Endothelial cell of umbilical vein (primary cell): ENCODE results near the gene TMPRSS4. TPM values are rescaled to one million over a fixed set of nuclear protein-coding genes. Genes with fewer than 3 reads are reported as not detected.

ENCODE experiments used
- BruUV-seq: library from RNA; stranded (reverse); fragments of 400-500 nt; replicated peaks from 2 replicates; lab custom pipeline; 2021; lab: Mats Ljungman, UMichigan
- CTCF ChIA-PET: fragments of 300-600, 350-600 bp; sonication (Branson Sonifier 250); formaldehyde crosslinking; loops from one replicate; lab custom pipeline; 2021; ENCODE audit warnings: antibody characterized with exemption, inconsistent platforms; lab: Charles Lee
- POLR2A ChIA-PET: fragments of 300-600, 350-600 bp; sonication (Branson Sonifier 250); formaldehyde crosslinking; loops from one replicate; lab custom pipeline; 2021; ENCODE audit warnings: antibody characterized with exemption, inconsistent platforms; lab: Charles Lee
- DNase-seq: peaks from one replicate; pipeline ENCODE4 v3.0.0-alpha.2; 2011; ENCODE audit warnings: low read depth, low spot score
- FAIRE-seq: peaks from 2 replicates; lab custom pipeline; 2011; peaks lifted over from hg19 to GRCh38; lab: Jason Lieb, UNC
- H2AFZ ChIP-seq: 2 replicates; pipeline ENCODE4 v1.6.0; 2012; ENCODE audit warnings: low read depth, low read length, control low read depth, inconsistent platforms
- H3K27ac ChIP-seq: 2 replicates; pipeline ENCODE4 v1.5.1; 2011; ENCODE audit warnings: low read depth, mild to moderate bottlenecking, control low read depth, low read length, moderate library complexity; ENCODE audit not compliant: insufficient read depth
- H3K27me3 ChIP-seq, 2 experiments: 2 replicates each; pipeline versions ENCODE4 v1.6.0 to v1.6.1; 2011; ENCODE audit warnings: low read length in 2 of 2, mixed read lengths in 1 of 2; ENCODE audit not compliant: control insufficient read depth in 2 of 2, insufficient read depth in 2 of 2
- H3K36me3 ChIP-seq, 2 experiments: 2 replicates in 1 of 2; 3 replicates in 1 of 2; pipeline ENCODE4 v1.5.1; 2011; ENCODE audit warnings: low read length in 2 of 2, mild to moderate bottlenecking in 1 of 2, moderate library complexity in 1 of 2; ENCODE audit not compliant: control insufficient read depth in 2 of 2, insufficient read depth in 2 of 2; ENCODE audit errors: extremely low read depth in 1 of 2
- H3K4me1 ChIP-seq: 3 replicates; pipeline ENCODE4 v1.5.1; 2011; ENCODE audit warnings: mild to moderate bottlenecking, low read length; ENCODE audit not compliant: control insufficient read depth, insufficient read depth; ENCODE audit errors: extremely low read depth
- H3K4me2 ChIP-seq: 2 replicates; pipeline ENCODE4 v1.6.1; 2011; ENCODE audit warnings: low read length, control low read depth, mixed read lengths; ENCODE audit not compliant: insufficient read depth
- H3K4me3 ChIP-seq, 3 experiments: fragments of 200-600 bp in 1 of 3; sonication (generic), shearing (Covaris generic) in 1 of 3; replicated peaks in 1 of 3; 2 replicates each; pipeline ENCODE4 v1.5.1; 2011 to 2016; ENCODE audit warnings: control low read depth in 3 of 3, low read length in 3 of 3, mild to moderate bottlenecking in 2 of 3, inconsistent platforms in 1 of 3, low read depth in 1 of 3, moderate library complexity in 1 of 3; ENCODE audit not compliant: insufficient read depth in 1 of 3
- H3K79me2 ChIP-seq: 2 replicates; pipeline ENCODE4 v1.6.0; 2012; ENCODE audit warnings: low read length, inconsistent platforms; ENCODE audit not compliant: control insufficient read depth, insufficient read depth
- H3K9ac ChIP-seq: replicated peaks from 2 replicates; pipeline ENCODE3; 2011; ENCODE audit warnings: low read length, control low read depth; ENCODE audit not compliant: insufficient read depth; ENCODE audit errors: extremely low read depth
- H3K9me1 ChIP-seq: replicated peaks from 3 replicates; pipeline ENCODE4 v1.6.0; 2011; ENCODE audit warnings: mild to moderate bottlenecking, low read length; ENCODE audit not compliant: control insufficient read depth, insufficient read depth; ENCODE audit errors: extremely low read depth
- H3K9me3 ChIP-seq: replicated peaks from 2 replicates; pipeline ENCODE4 v1.5.1; 2012; ENCODE audit warnings: low read length, inconsistent platforms; ENCODE audit not compliant: control insufficient read depth, insufficient read depth
- H4K20me1 ChIP-seq: replicated peaks from 2 replicates; pipeline ENCODE3; 2011; ENCODE audit warnings: mild to moderate bottlenecking, low read length; ENCODE audit not compliant: control insufficient read depth, insufficient read depth; ENCODE audit errors: extremely low read depth
- CTCF ChIP-seq, 2 donors: IDR thresholded peaks; 1 replicate in 1 of 2; 2 replicates in 1 of 2; pipeline ENCODE4 v1.5.1; 2011; ENCODE audit warnings: low read length in 2 of 2, mild to moderate bottlenecking in 2 of 2, moderate library complexity in 2 of 2, control low read depth in 1 of 2, inconsistent platforms in 1 of 2, low read depth in 1 of 2; ENCODE audit not compliant: insufficient read depth in 1 of 2; ENCODE audit errors: extremely low read depth in 1 of 2
- EZH2 ChIP-seq: IDR thresholded peaks from 2 replicates; pipeline ENCODE4 v1.6.1; 2012; ENCODE audit warnings: borderline replicate concordance, low read depth, mild to moderate bottlenecking, moderate library complexity, low read length, inconsistent platforms; ENCODE audit not compliant: severe bottlenecking
- FOS ChIP-seq: IDR thresholded peaks from 2 replicates; pipeline ENCODE4 v1.6.1; 2011; ENCODE audit warnings: mild to moderate bottlenecking, low read length, moderate library complexity, borderline replicate concordance; ENCODE audit not compliant: insufficient read depth
- GATA2 ChIP-seq: IDR thresholded peaks from 2 replicates; pipeline ENCODE4 v1.7.0; 2011; ENCODE audit warnings: low read depth, mild to moderate bottlenecking, moderate library complexity, mixed read lengths, low read length; ENCODE audit not compliant: insufficient read length, insufficient read depth
- JUN ChIP-seq: IDR thresholded peaks from 2 replicates; pipeline ENCODE4 v1.6.1; 2011; ENCODE audit warnings: borderline replicate concordance, low read depth; ENCODE audit not compliant: insufficient read length, insufficient read depth
- MAX ChIP-seq: IDR thresholded peaks from 2 replicates; pipeline ENCODE4 v1.6.1; 2011; ENCODE audit not compliant: insufficient read depth, insufficient read length
- MYC ChIP-seq: IDR thresholded peaks from one replicate; pipeline ENCODE4 v1.6.1; 2011; ENCODE audit warnings: mild to moderate bottlenecking, low read depth, low read length
- POLR2A ChIP-seq: IDR thresholded peaks from 2 replicates; pipeline ENCODE4 v1.6.1; 2012; ENCODE audit warnings: low read depth, mild to moderate bottlenecking, control low read depth, low read length
- POLR2AphosphoS5 ChIP-seq: IDR thresholded peaks from 2 replicates; pipeline ENCODE4 v1.6.1; 2012; ENCODE audit warnings: low read depth, mild to moderate bottlenecking, control low read depth, low read length, moderate library complexity; ENCODE audit not compliant: insufficient read depth
- dilution Hi-C: fragments of 300-500 bp; cut with MboI; formaldehyde crosslinking; loops from one replicate; pipeline ENCODE4 v1.15.0; 2019; ENCODE audit warnings: low sequenced_read_pairs; ENCODE audit not compliant: extremely low pct_ligation_motif_present
- intact Hi-C: fragments of 100-400 bp; cut with micrococcal nuclease; formaldehyde crosslinking; loops from one replicate; pipeline ENCODE4 v1.10.0; 2022
- polyA plus RNA-seq, 4 experiments: library from polyadenylated mRNA; depleted of rRNA in 3 of 4; stranded (reverse) in 3 of 4; unstranded in 1 of 4; fragments of >200 nt; gene quantifications; 2 replicates each; pipeline versions ENCODE4 v1.2.1 to v1.2.3, GENCODE V29; 2011 to 2012; ENCODE audit warnings: missing spikeins in 1 of 4
- total RNA-seq: library from RNA; stranded (reverse); gene quantifications from 2 replicates; pipeline ENCODE4 v1.2.3, GENCODE V29; 2021

The TMPRSS4 gene
- total and polyA plus RNA-seq, 2 donors (not counting 3 experiments of a cell fraction or from before 2014, with no cell fraction given) = not detected

- H3K9me1 ChIP-seq = no peaks in the 10 kb centered on the region
- H3K27me3 ChIP-seq = peaks cover 15 to 22% of the 10 kb centered on the region in 2 experiments
- H3K36me3 ChIP-seq = no peaks in the 10 kb centered on the region
- intact Hi-C loops = no loop called here
- dilution Hi-C loops = no loop called here
- BruUV-seq = no TSS peak
- no peaks in the 10 kb centered on the region for H3K4me1 ChIP-seq
- TF ChIP-seq FOS (no peak), CTCF (IDR thresholded peaks at IDR 0.05; ENCODE audit: extremely low read depth in 1 of 2, insufficient read depth in 1 of 2, low read depth in 1 of 2, low read length in 2 of 2) (no peak), MYC (no peak), EZH2 (no peak), GATA2 (no peak), JUN (no peak), MAX (no peak), POLR2A (no peak), POLR2AphosphoS5 (no peak)
- POLR2A ChIA-PET = no interaction called here
- FAIRE-seq = no peak
- H3K9me3 ChIP-seq = no peaks in the 10 kb centered on the region
- H4K20me1 ChIP-seq = no peaks in the 10 kb centered on the region
- DNase-seq = no peak
- H3K4me3 ChIP-seq = no peak overlapping the region
- H3K27ac ChIP-seq = no peak overlapping the region
- no peak overlapping the region for H3K9ac ChIP-seq
- no peak overlapping the region for H3K4me2 ChIP-seq
- H3K79me2 ChIP-seq = no peaks in the 10 kb centered on the region
- H2AFZ ChIP-seq = no peak overlapping the region
- CTCF ChIA-PET = interaction anchor here (1.3 to 8.0 kb wide), 4 partner anchors 10 to 238 kb away, joined by 3 to 213 read pairs (median 7); no protein-coding TSS in a partner anchor
Measured at GRCh38 chr11:118046964-118047700, 29.7 kb upstream of the TMPRSS4 start.
